ENCODE measurements around the gene CCND2.

The CCND2 gene

GRCh38 chr12:4297617-4298016 lies 24.1 kb downstream of the CCND2 start:
- Histone ChIP-seq H3K14ac (ENCODE audit: low read length) (no peak overlapping the region), H3K18ac (ENCODE audit: low read length) (no peak overlapping the region), H2AK5ac (ENCODE audit: low read depth, low read length) (no peak overlapping the region), H3K4me1 (ENCODE audit: control insufficient read depth in 2 of 2, insufficient read depth in 1 of 2, low read depth in 1 of 2, low read length in 2 of 2) (peaks cover 15 to 17% of the 10 kb centered on the region in 2 donors), H4K91ac (ENCODE audit: low read depth, low read length, poor library complexity) (no peak overlapping the region), H3K9ac (ENCODE audit: low read depth, low read length, poor library complexity) (no peak overlapping the region), H3K4me3 (ENCODE audit: low read length in 2 of 2) (no peak overlapping the region), H2BK12ac (ENCODE audit: low read length) (no peak overlapping the region), H3K4ac (ENCODE audit: low read length) (no peak overlapping the region), H4K8ac (ENCODE audit: low read depth, low read length) (no peak overlapping the region), H2BK15ac (ENCODE audit: low read length) (no peak overlapping the region), H3K9me3 (replicated peaks in 1 of 2; ENCODE audit: control insufficient read depth in 2 of 2, insufficient read depth in 1 of 2, low read depth in 1 of 2, low read length in 2 of 2) (no peaks in the 10 kb centered on the region), H2BK120ac (ENCODE audit: low read depth, low read length) (no peak overlapping the region), H3K79me1 (ENCODE audit: low read depth, low read length) (peaks cover 9% of the 10 kb centered on the region), H3K4me2 (ENCODE audit: insufficient read depth, low read length, poor library complexity, severe bottlenecking) (no peak overlapping the region), H2AFZ (ENCODE audit: low read length) (no peak overlapping the region), H2BK5ac (ENCODE audit: low read length) (no peak overlapping the region), H3K27me3 (ENCODE audit: control insufficient read depth in 3 of 3, insufficient read depth in 3 of 3, low read depth in 1 of 3, low read length in 3 of 3) (no peaks in the 10 kb centered on the region), H3K27ac (replicated peaks; ENCODE audit: low read length) (no peak overlapping the region), H3K36me3 (replicated peaks in 1 of 2; ENCODE audit: control insufficient read depth in 2 of 2, insufficient read depth in 2 of 2, low read length in 2 of 2) (peaks cover 46 to 97% of the 10 kb centered on the region in 2 donors), H3K23ac (ENCODE audit: low read depth, low read length, poor library complexity) (no peak overlapping the region)
- DNase-seq (ENCODE audit: low spot score), result no peak
- no CpG with 5 or more reads among the region's 13 CpGs for WGBS, 2 donors (ENCODE audit: extremely low coverage in 2 of 2, insufficient read length in 2 of 2, insufficient replicate concordance in 1 of 2)

DNA sequence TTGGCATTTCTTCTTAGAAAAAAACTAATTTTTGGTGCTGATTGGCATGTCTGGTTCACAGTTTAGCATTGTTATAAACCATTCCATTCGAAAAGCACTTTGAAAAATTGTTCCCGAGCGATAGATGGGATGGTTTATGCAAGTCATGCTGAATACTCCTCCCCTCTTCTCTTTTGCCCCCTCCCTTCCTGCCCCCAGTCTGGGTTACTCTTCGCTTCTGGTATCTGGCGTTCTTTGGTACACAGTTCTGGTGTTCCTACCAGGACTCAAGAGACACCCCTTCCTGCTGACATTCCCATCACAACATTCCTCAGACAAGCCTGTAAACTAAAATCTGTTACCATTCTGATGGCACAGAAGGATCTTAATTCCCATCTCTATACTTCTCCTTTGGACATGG lies 27.3 kb downstream of the CCND2 start:
- Histone ChIP-seq H4K91ac (ENCODE audit: low read depth, low read length, poor library complexity) (no peak overlapping the region), H3K27me3 (ENCODE audit: control insufficient read depth in 3 of 3, insufficient read depth in 3 of 3, low read depth in 1 of 3, low read length in 3 of 3) (no peaks in the 10 kb centered on the region), H2AK5ac (ENCODE audit: low read depth, low read length) (no peak overlapping the region), H3K27ac (replicated peaks; ENCODE audit: low read length) (no peak overlapping the region), H3K9ac (ENCODE audit: low read depth, low read length, poor library complexity) (no peak overlapping the region), H3K4me1 (ENCODE audit: control insufficient read depth in 2 of 2, insufficient read depth in 1 of 2, low read depth in 1 of 2, low read length in 2 of 2) (no peaks in the 10 kb centered on the region), H3K9me3 (replicated peaks in 1 of 2; ENCODE audit: control insufficient read depth in 2 of 2, insufficient read depth in 1 of 2, low read depth in 1 of 2, low read length in 2 of 2) (no peaks in the 10 kb centered on the region), H3K4me3 (ENCODE audit: low read length in 2 of 2) (no peak overlapping the region), H3K79me1 (ENCODE audit: low read depth, low read length) (peaks cover 9% of the 10 kb centered on the region), H3K36me3 (replicated peaks in 1 of 2; ENCODE audit: control insufficient read depth in 2 of 2, insufficient read depth in 2 of 2, low read length in 2 of 2) (peaks cover 54 to 98% of the 10 kb centered on the region in 2 donors), H2BK5ac (ENCODE audit: low read length) (no peak overlapping the region), H3K4ac (ENCODE audit: low read length) (no peak overlapping the region), H2BK120ac (ENCODE audit: low read depth, low read length) (no peak overlapping the region), H2BK12ac (ENCODE audit: low read length) (no peak overlapping the region), H2AFZ (ENCODE audit: low read length) (no peak overlapping the region), H3K18ac (ENCODE audit: low read length) (no peak overlapping the region), H2BK15ac (ENCODE audit: low read length) (no peak overlapping the region), H4K8ac (ENCODE audit: low read depth, low read length) (no peak overlapping the region), H3K4me2 (ENCODE audit: insufficient read depth, low read length, poor library complexity, severe bottlenecking) (no peak overlapping the region), H3K14ac (ENCODE audit: low read length) (no peak overlapping the region), H3K23ac (ENCODE audit: low read depth, low read length, poor library complexity) (no peak overlapping the region)
- DNase-seq (ENCODE audit: low spot score), result no peak
- WGBS, 2 donors (ENCODE audit: extremely low coverage in 2 of 2, insufficient read length in 2 of 2, insufficient replicate concordance in 1 of 2), result no CpG with 5 or more reads among the region's 5 CpGs

- no peak overlapping the region for H2BK12ac ChIP-seq (ENCODE audit: low read length)
- no peak overlapping the region for H3K9ac ChIP-seq (ENCODE audit: low read depth, low read length, poor library complexity)
- H4K91ac ChIP-seq (ENCODE audit: low read depth, low read length, poor library complexity), result no peak overlapping the region
- H3K27ac ChIP-seq (replicated peaks; ENCODE audit: low read length), result no peak overlapping the region
- no peak overlapping the region for H2BK120ac ChIP-seq (ENCODE audit: low read depth, low read length)
- H3K79me1 ChIP-seq (ENCODE audit: low read depth, low read length), result peaks cover 5% of the 10 kb centered on the region
- H4K8ac ChIP-seq (ENCODE audit: low read depth, low read length), result no peak overlapping the region
- no peak overlapping the region for H3K18ac ChIP-seq (ENCODE audit: low read length)
- no peak overlapping the region for H2AK5ac ChIP-seq (ENCODE audit: low read depth, low read length)
- no CpG with 5 or more reads among the region's 11 CpGs for WGBS, 2 donors (ENCODE audit: extremely low coverage in 2 of 2, insufficient read length in 2 of 2, insufficient replicate concordance in 1 of 2)
- peaks cover 47 to 98% of the 10 kb centered on the region in 2 donors for H3K36me3 ChIP-seq (replicated peaks in 1 of 2; ENCODE audit: control insufficient read depth in 2 of 2, insufficient read depth in 2 of 2, low read length in 2 of 2)
- DNase-seq (ENCODE audit: low spot score), result no peak
- no peak overlapping the region for H2BK15ac ChIP-seq (ENCODE audit: low read length)
- H3K23ac ChIP-seq (ENCODE audit: low read depth, low read length, poor library complexity), result no peak overlapping the region
- peaks cover 4 to 8% of the 10 kb centered on the region in 2 donors for H3K4me1 ChIP-seq (ENCODE audit: control insufficient read depth in 2 of 2, insufficient read depth in 1 of 2, low read depth in 1 of 2, low read length in 2 of 2)
- no peaks in the 10 kb centered on the region for H3K27me3 ChIP-seq (ENCODE audit: control insufficient read depth in 3 of 3, insufficient read depth in 3 of 3, low read depth in 1 of 3, low read length in 3 of 3)
- H2AFZ ChIP-seq (ENCODE audit: low read length), result no peak overlapping the region
- no peaks in the 10 kb centered on the region for H3K9me3 ChIP-seq (replicated peaks in 1 of 2; ENCODE audit: control insufficient read depth in 2 of 2, insufficient read depth in 1 of 2, low read depth in 1 of 2, low read length in 2 of 2)
- no peak overlapping the region for H3K4me2 ChIP-seq (ENCODE audit: insufficient read depth, low read length, poor library complexity, severe bottlenecking)
- H2BK5ac ChIP-seq (ENCODE audit: low read length), result no peak overlapping the region
- H3K4ac ChIP-seq (ENCODE audit: low read length), result no peak overlapping the region
- H3K4me3 ChIP-seq (ENCODE audit: low read length in 2 of 2), result no peak overlapping the region
- H3K14ac ChIP-seq (ENCODE audit: low read length), result no peak overlapping the region
Measured at GRCh38 chr12:4301932-4302501, 28.5 kb downstream of the CCND2 start.

GRCh38 chr12:4302881-4303280 lies 29.3 kb downstream of the CCND2 start:
- no CpG with 5 or more reads among the region's 8 CpGs for WGBS, 2 donors (ENCODE audit: extremely low coverage in 2 of 2, insufficient read length in 2 of 2, insufficient replicate concordance in 1 of 2)
- peaks cover 10% of the 10 kb centered on the region in 2 donors for H3K4me1 ChIP-seq (ENCODE audit: control insufficient read depth in 2 of 2, insufficient read depth in 1 of 2, low read depth in 1 of 2, low read length in 2 of 2)
- no peak overlapping the region for H3K18ac ChIP-seq (ENCODE audit: low read length)
- no peak overlapping the region for H2AFZ ChIP-seq (ENCODE audit: low read length)
- H3K27ac ChIP-seq (replicated peaks; ENCODE audit: low read length), result no peak overlapping the region
- H2BK15ac ChIP-seq (ENCODE audit: low read length), result no peak overlapping the region
- no peak overlapping the region for H4K91ac ChIP-seq (ENCODE audit: low read depth, low read length, poor library complexity)
- H2BK5ac ChIP-seq (ENCODE audit: low read length), result no peak overlapping the region
- peaks cover 43 to 94% of the 10 kb centered on the region in 2 donors for H3K36me3 ChIP-seq (replicated peaks in 1 of 2; ENCODE audit: control insufficient read depth in 2 of 2, insufficient read depth in 2 of 2, low read length in 2 of 2)
- H2BK120ac ChIP-seq (ENCODE audit: low read depth, low read length), result no peak overlapping the region
- no peak overlapping the region for H4K8ac ChIP-seq (ENCODE audit: low read depth, low read length)
- no peak overlapping the region for H3K4me2 ChIP-seq (ENCODE audit: insufficient read depth, low read length, poor library complexity, severe bottlenecking)
- H3K4me3 ChIP-seq (ENCODE audit: low read length in 2 of 2), result no peak overlapping the region
- no peak for DNase-seq (ENCODE audit: low spot score)
- H2BK12ac ChIP-seq (ENCODE audit: low read length), result no peak overlapping the region
- H3K14ac ChIP-seq (ENCODE audit: low read length), result no peak overlapping the region
- H3K4ac ChIP-seq (ENCODE audit: low read length), result no peak overlapping the region
- peaks cover 2% of the 10 kb centered on the region for H3K79me1 ChIP-seq (ENCODE audit: low read depth, low read length)
- no peak overlapping the region for H3K9ac ChIP-seq (ENCODE audit: low read depth, low read length, poor library complexity)
- H3K27me3 ChIP-seq (ENCODE audit: control insufficient read depth in 3 of 3, insufficient read depth in 3 of 3, low read depth in 1 of 3, low read length in 3 of 3), result no peaks in the 10 kb centered on the region
- no peaks in the 10 kb centered on the region for H3K9me3 ChIP-seq (replicated peaks in 1 of 2; ENCODE audit: control insufficient read depth in 2 of 2, insufficient read depth in 1 of 2, low read depth in 1 of 2, low read length in 2 of 2)
- no peak overlapping the region for H2AK5ac ChIP-seq (ENCODE audit: low read depth, low read length)
- H3K23ac ChIP-seq (ENCODE audit: low read depth, low read length, poor library complexity), result no peak overlapping the region
